Central memory CD4-positive, alpha-beta T cell (primary cell): ENCODE data around the gene EIF3L.
A peak's percentile ranks its signal among the peaks of the same experiment; 100 is the strongest.

Experiments used
- DNase-seq: peaks from one replicate; pipeline ENCODE4 v3.0.0; 2022

EIF3L gene

DNA sequence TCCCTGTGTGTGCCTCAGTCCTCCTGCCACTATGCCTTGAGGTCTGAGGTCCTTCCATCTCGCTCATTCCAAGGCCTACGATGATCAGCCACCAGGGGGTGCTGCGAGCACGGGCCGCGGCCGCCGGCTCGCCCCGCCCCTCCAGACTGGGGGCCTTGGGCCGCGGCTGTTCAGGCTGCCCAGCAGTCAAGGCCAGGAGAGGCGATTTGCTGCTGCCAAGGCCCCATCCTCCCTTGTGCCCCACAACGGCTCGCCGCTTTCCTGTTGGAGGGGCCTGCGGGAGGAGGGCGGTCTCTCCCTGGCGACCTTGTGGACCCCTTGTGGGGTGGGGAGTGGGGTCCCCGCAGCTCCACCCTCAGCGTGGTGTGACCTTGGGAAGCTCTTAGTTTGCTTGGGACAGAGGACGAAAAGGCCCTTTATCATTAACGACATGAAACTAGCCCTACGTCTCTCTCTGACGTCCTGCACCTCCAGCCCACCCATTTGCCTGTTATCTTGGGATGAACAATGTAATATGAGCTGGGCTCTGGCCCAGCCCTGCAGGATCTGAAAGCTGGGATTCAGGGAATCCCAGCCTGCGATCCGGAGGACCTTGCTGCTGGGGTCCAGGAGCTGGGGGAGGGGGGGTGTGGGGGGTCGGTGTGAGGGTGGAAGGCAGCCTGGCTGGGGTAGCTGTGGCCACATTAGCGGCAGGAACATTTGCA lies 31.4 kb upstream of the EIF3L start:
- DNase-seq = peak; percentile 66

GRCh38 chr22:37818409-37819104 lies 30.7 kb upstream of the EIF3L start:
- DNase-seq = peak; percentile 57

DNA sequence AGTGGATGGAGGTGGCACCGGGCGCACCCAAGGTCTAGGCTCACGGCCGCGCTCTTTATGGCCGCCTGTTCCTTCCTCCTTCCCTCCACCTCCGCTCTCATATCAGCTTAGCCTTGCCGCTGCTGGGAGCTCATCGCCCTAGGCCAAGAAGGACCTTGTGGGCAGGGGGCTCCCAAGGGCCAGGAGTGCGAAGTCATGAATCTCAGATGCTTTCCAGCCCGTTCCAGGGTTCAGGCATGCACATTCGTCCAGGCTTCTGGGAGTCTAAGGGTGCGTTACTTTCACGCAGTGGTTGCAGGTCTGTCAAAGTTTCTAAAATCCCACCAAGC lies 30.1 kb upstream of the EIF3L start:
- DNase-seq = no peak

DNA sequence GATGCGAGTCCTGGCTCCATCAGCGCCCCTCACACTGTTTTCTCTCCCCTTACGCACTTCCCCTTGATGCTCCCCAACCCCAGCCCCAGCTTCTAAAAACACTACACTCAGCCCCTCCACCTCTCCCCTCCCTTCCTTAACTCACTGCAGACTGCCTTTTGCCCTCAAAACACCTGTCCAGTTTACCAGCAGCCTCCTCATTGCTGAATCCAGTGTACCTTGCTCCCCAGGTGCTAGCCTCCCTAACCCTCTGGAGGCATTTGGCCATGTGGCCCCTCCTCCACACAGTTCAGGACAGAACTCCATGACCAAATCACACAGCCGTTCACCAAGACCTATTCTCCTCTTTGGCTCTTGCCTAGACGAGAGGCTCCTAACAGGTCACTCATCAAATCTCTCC lies 28.9 kb upstream of the EIF3L start:
- no peak for DNase-seq

GRCh38 chr22:37822079-37822833 lies 27.0 kb upstream of the EIF3L start:
- no peak for DNase-seq

DNA sequence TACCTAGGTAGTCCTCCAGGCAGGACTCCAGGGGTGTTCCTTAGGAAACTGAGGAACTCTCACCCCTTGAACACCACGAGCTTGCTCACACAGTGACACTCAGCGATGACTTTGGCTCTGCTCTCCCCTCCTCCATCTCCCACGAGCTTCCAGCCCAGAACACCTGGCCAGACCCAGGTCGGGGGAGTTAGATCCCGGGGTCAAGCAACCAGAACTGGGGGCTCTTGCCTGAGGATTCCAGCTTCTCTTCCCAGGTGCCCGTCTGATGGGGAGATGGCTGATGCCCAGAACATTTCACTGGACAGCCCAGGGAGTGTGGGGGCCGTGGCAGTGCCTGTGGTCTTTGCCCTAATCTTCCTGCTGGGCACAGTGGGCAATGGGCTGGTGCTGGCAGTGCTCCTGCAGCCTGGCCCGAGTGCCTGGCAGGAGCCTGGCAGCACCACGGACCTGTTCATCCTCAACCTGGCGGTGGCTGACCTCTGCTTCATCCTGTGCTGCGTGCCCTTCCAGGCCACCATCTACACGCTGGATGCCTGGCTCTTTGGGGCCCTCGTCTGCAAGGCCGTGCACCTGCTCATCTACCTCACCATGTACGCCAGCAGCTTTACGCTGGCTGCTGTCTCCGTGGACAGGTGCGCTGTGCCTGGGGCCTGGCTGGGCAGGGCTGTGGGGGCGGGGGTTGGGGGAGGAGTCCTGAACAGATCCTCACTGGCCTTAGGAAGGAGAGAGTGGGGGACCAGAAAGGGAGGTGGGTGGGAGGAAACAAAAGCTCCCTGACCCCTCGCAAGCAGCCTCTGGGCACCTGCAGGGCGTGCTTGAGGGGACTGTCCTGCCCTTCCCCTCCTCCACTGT lies 25.9 kb upstream of the EIF3L start, which contains the start of gene GALR3:
TSS of gene GALR3 (plus strand) at position 249 of the 852 bp plus-strand sequence. CDS start at position 274, 25 bp downstream.
- DNase-seq = no peak

DNA sequence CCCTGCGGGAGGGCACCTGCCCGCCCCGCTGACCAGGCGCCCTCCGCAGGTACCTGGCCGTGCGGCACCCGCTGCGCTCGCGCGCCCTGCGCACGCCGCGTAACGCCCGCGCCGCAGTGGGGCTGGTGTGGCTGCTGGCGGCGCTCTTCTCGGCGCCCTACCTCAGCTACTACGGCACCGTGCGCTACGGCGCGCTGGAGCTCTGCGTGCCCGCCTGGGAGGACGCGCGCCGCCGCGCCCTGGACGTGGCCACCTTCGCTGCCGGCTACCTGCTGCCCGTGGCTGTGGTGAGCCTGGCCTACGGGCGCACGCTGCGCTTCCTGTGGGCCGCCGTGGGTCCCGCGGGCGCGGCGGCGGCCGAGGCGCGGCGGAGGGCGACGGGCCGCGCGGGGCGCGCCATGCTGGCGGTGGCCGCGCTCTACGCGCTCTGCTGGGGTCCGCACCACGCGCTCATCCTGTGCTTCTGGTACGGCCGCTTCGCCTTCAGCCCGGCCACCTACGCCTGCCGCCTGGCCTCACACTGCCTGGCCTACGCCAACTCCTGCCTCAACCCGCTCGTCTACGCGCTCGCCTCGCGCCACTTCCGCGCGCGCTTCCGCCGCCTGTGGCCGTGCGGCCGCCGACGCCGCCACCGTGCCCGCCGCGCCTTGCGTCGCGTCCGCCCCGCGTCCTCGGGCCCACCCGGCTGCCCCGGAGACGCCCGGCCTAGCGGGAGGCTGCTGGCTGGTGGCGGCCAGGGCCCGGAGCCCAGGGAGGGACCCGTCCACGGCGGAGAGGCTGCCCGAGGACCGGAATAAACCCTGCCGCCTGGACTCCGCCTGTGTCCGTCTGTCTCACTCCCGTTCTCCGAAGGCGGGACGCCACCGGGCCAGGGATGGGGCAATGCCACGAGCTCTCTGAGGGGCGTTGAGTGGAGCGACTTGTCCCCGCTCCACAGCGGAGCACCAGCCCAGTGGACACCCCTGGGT lies 24.3 kb upstream of the EIF3L start:
- DNase-seq = no peak

DNA sequence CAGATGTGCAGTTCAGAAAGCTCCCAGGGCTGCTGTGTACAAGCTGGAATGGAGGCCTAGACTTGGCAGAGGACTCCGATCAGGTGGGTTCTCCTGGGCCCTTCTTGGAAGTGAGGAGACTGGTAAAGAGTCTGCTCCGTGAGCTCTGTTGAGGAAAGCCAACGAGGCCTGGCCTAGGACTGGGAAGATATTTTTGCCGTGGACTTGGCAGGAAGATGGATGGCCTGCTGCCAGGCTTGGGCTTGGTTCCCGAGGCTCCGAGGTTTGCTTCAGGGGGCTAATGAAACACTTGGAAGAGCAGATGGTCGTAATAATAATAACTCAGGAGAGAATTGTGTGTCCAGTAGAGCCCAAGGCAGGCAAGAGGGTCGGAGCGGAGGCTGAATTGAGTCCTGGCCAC lies 22.2 kb upstream of the EIF3L start:
- DNase-seq = no peak

DNA sequence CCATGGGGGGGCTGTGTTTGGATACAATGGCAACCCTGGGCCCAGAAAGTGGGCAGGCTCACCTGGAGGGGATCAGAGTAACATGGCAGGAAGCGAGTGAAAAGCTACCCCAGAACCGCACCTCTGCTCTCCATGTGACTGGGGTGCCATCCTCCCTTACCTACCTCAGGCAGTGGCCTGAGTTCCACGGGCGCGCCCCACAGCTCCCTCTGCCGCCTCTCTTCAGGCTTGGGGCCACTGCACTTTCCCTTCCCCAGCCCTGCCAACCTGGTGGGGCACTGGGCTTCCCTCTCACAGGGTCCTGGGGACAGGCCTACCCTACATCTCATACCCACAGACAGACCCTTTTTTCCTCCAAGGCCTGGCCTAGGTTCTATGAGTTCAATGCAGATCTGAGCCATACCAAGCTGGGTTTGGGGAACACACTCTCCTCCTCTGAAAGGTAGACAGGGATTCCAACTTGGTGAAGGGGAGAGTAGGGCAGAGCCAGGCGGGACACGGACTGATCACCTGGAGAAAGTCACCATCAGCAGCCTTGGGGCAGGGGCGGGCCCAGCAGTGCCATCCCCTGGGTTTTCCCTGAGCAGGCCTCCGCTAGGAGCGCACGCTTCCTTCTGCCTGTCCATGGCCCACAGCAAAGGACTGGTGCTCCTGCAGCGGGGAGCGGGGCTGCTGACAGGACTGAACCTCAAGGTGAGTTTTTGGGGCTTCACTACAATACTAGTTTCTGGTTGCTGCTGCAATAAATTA lies 19.0 kb upstream of the EIF3L start:
- no peak for DNase-seq

DNA sequence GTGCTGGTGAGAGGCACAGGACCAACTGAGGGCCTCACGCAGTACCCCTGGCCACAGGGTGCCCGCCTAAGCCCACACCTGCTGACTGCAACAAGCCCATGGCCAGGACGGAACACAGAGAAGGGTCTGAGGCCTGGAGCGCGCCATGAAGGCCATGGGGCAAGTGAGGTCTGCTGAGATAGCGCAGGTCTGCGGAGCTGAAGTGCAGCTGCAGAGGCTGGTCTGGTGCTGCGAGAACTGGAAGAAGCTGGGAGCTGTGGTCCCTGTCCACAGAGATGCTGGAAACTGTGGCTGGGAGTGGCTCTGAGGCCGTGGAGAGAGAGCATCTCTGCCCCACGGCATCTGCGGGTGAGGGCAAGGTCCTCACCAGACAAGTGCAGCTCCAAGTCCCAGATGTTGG lies 17.7 kb upstream of the EIF3L start:
- no peak for DNase-seq

DNA sequence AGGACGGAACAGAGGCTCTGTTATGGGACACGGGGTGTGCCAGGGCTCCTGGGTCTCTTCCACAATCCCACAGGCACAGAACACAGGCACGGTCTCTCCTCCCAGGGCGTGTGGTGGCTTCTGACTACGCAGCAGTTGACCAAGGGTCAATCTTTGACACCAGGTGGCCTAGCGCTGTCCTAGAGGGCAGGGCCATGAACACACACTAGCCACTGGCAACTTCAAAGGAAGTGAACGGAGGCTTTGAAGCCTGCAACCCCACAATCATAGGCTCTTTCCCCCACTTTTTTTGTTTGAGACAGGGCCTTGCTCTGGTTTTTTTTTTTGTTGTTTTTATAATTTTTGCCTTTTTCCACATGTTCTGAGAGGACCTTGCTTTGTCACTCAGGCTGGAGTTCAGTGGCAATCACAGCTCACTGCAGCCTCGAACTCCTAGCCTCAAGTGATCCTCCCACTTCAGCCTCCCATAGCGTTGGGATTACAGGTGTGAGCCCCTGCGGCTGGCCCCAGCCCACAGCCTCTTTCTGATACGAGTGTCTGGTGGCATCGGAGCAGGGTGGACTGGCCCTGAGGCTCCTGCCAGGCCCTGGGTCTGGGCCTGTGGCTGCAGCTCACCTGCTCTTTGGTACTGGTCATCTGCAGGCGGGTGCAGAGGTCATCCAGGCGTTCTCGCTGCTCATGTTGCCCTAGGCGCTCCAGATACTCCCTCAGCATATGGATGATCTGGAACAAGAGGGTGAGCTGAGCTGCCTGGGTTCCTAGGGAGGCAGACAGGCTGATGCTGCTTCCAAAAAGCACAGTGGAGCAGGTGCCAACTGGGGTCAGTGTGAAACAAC lies 17.0 kb upstream of the EIF3L start:
- DNase-seq = no peak

GRCh38 chr22:37842015-37842793 lies 7.0 kb upstream of the EIF3L start:
- DNase-seq = no peak

- DNase-seq = no peak
These were observed 5.5 kb upstream of the EIF3L start for GRCh38 chr22:37843741-37844089.

DNA sequence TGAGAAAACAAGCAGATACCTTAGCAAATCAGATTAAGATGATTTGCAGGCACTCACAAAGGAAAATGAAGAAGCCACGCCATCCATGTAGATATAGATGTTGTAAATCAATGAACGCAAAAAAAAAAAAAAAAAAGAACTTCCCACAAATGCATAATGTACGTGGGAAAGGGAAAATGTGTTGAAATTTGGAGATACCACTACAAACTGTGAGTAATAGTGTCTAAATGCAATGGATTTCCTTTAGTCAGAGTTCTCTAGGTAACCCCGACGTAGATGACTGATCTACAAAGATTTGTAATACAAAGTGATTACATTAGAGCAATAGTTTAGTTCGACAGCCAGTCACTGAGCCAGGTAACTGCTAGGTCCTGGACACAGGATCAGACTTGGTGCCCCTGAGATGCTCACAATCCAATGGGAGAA lies 4.3 kb upstream of the EIF3L start:
- no peak for DNase-seq

GRCh38 chr22:37846433-37846832 lies 2.8 kb upstream of the EIF3L start:
- DNase-seq = no peak

DNA sequence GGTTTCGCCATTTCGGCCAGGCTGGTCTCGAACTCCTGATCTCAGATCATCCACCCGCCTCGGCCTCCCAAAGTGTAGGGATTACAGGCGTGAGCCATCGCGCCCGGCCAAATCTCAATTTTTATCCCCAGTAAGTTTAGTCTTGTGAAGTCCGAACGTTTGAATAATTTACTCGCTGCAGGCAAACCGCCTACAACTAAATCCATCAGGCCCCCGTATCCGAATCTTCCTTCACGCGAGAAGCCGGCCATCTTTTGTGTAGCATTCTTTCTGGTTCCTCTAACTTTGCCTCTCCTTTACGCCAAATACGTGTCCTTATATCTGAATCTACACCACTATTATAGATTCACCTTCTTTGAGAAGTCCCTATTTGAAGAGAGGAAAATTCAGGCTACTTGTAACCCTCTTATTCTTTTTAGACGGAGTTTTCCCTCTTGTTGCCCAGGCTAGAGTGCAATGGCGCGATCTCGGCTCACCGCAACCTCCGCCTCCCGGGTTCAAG lies 581 bp upstream of the EIF3L start:
- DNase-seq = no peak

DNA sequence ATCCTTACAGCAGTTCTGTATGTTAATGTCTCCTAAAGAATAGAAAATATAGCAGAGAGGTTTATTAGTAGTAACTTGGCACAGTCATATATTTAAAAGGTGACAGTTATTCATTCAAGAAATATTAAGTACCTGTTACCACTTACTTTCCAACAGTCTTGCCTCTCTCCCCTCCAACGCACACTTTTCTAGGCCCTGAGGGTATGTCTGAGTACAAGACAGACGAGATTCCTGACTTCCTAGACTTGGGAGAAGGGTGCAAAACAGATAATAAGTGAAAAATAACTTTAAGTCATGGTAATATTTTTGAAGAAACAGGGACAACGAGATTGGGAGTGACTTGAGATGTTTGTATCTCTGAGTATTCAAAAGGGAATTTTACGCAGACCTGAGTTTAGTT lies 1.6 kb downstream of the EIF3L start:
- DNase-seq = no peak

DNA sequence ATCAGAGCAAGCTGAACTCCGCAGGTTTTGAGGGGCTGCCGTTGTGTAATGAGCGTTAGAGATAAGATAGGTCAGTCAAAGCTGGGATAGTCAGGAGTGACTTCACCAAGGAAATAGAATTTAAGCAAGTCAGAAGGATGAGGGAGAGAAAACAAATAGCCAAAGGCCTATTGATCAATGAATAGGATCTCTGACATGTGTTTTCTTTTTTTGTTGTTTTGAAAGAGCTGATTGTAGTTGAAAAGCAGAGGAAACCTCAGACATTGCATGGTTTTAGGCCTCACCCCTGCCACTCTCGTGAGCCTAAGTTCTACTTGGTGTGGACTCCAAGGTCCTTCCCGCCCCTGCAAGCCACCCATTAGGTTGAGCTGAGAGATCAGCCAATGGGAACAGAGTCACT lies 3.2 kb downstream of the EIF3L start:
- no peak for DNase-seq

GRCh38 chr22:37854946-37855345 lies 5.7 kb downstream of the EIF3L start:
- no peak for DNase-seq
